H4 (cell line): ENCODE data around the gene ZMPSTE24. TPM values are rescaled to one million over a fixed set of nuclear protein-coding genes. Genes with fewer than 3 reads are reported as not detected.
"Not testable (repeated sequence)": the region's sequence is repeated elsewhere in the genome, so short reads cannot be mapped to it uniquely, and the experiment has no call there.

Source experiments
- DNase-seq: peaks from one replicate; pipeline ENCODE4 v3.0.0-alpha.2; 2015; ENCODE audit warnings: low spot score
- total RNA-seq: library from RNA; depleted of rRNA; stranded (reverse); fragments of >200 nt; shearing (Covaris generic); gene quantifications from 2 replicates; pipeline ENCODE4 v1.2.3, GENCODE V29; 2014; rRNA removed

The ZMPSTE24 gene
- 88.5 and 123 TPM in 2 replicates for total RNA-seq

DNA sequence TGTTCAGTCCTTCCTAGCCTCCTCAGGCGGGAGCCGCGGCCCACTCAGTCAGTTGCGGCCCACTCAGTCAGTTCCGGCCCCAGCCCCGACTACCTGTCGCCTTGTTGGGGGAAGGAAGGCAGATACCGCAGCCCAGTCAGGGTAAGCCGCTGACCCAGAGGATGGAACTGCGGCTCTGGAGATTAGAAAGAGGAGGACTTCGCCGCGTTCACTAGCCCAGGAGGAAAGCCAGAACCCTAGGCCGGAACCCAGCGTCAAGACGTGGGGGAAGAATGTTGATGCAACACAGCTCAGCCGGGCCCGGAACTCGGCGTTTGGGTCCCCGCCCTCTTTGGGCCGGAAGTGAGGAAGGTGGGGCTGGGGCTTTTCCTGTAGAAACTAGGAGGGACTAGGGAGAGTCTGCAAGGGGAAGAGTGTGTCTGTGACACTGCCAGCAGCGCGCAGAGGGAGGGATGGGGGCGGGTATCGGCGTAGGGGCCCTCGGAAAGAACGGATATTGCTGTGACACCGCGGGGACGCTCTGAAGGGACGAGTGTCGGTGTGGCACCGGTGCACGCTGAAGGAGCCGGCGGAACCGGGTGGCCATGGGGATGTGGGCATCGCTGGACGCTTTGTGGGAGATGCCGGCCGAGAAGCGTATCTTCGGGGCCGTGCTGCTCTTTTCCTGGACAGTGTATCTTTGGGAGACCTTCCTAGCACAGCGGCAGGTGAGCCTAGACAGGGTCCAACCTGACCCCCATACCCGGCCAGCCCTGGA is at the start of gene ZMPSTE24:
Gene ZMPSTE24 (plus strand): TSS at position 549 of the 757 bp plus-strand sequence. CDS start 36 bp downstream, at position 585.
- peak; percentile 98 for DNase-seq

DNA sequence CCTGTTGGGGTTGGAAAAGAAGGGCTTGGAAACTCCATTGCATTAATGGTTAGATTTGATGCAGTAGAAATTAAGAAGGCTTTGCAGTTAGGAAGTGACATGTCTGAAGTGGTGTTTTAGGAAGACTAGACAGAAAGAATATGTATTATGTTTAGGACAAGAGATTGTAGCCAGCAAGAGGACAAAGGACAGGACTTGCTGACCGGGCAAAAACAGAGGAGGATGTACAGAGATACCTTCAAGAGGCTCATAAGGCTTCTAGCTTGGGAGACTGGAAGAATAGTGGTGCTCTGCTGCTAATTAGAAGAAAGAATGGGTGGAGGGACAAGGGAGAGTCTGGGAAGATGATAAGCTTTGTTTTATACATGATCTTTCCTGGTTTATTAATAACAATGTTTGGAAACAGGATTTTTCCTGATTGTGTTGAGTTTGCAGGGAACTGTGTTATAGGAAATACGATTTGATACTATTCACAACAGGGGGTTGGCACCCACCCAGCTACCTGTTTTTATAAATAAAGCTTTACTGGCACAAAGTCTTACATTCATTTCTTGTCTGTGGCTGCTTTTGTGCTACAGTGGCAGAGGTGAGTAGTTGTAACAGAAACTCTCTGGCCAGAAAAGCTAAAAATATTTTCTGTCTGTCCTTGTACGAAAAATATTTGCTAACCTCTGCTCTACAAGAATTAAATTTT is 47.4 kb upstream of the ZMPSTE24 start:
- no peak for DNase-seq

DNA sequence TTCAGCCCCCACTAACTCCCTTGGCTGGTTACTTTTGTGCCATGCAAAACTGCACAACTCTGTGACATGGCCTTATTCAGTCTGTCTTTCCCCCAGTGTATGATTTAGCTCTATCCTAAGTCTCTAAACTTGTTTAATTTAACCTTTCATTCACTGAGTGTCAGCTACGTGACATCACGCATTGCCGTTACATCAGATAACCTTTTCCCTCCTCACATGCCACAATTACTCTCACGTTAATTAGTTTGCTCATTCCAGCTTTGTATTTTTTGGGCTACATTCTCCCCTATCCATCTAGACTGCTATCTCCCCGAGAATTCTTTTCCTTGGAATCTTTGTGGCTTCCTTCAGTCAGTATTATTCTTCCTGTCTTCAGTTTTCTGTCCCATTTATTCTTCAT is 39.7 kb upstream of the ZMPSTE24 start:
- DNase-seq: no peak

DNA sequence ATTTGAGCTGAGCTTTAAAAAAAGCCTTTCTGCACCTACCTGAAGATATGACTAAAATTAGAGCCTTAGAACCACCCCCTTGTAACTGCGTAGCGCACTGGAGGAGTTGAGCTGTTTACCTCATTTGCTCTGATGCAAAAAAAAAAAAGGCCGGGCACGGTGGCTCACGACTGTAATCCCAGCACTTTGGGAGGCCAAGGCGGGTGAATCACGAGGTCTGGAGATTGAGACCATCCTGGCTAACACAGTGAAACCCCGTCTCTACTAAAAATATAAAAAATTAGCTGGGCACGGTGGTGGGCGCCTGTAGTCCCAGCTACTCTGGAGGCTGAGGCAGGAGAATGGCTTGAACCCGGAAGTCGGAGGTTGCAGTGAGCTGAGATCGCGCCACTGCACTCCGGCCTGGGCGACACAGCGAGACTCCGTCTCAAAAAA is 36.5 kb upstream of the ZMPSTE24 start:
- DNase-seq: not testable (repeated sequence)

DNA sequence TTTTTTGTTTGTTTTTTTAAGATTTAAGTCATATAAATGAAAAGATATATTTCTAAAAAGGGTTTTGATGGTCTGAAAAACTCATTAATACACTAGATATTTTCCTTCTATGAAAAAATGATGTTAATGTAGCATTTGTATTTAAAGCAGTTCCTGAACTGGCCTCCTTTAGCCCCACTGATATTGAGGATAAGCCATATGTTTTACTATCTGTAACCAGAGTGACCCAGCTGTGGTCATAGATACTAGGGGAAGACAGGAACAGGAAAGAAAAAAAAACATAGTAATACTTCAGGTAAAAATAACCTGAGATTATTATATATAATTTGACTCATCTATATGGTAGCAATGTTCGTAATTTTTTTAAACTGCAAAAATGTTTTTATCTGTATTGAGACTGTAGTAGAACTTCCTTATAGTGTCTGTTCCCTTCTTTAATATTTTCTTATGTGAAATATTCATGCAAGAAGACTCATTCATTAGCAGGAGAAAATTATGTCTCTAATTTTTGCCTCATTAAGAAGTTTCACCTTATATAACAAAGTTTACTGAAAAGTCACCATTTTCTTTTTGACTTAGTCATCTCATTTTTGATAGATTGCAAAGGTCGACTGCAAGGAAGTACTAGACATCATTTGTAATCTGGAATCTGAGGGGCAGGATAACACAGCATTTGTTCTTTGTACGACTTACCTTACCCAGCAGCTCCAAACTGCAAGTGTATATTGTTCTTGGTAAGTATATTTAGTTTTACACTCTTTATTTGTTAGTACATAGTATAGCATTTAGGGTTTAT is 35.9 kb upstream of the ZMPSTE24 start:
- DNase-seq: no peak

DNA sequence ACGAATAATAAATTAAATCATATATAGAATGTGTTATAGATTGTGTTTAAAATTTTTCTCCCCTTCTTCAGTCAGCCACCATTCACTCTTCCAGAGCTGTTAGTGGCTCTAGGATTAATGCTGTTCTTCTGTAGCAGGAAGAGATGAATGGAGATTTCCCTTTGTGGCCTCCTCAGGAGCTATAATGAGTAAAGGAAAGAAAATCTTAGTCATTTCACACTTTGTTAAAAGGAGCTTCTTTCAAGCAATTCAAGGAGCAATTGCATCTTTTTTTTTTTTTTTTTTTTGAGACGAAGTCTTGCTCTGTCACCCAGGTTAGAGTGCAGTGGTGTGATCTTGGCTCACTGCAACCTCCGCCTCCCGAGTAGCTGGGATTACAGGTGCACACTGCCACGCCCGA is 34.0 kb upstream of the ZMPSTE24 start:
- DNase-seq: no peak

DNA sequence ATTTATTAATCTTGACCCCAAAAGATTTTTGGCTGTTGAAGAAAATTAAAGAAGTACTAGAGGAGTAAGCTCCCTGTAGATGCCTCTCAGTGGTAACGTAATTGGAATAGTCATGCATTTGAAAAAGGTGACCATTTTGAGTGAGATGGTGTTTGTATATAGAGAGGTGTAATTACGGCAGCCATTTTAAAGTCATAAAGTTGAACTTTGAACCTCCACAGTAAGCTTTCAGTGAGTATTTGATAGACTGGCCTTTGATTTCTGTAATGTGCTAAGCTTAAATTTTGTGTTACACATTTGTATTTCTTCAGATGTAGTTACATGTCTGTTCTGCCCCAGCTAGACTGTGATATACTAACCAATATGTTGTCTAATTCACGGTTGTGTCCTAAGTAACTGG is 31.8 kb upstream of the ZMPSTE24 start:
- no peak for DNase-seq

DNA sequence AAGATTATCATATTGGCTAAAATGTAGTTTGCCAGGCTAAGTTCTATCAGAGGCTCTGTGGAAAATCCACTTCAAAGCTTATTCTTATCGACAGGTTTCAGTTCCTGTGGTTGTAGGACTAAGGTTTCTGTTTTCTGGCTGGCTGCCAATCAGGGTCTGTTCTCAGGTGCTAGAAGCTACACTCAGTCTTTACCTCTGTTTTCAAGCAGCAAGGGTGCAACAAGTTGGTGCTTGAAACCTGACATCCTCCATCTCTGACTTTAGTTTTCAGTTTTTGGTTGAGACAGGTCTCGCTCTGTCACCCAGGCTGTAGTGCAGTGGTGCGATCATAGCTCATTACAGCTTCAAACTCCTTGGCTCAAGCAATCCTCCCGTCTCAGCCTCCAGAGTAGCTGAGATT is 25.6 kb upstream of the ZMPSTE24 start:
- DNase-seq: no peak

DNA sequence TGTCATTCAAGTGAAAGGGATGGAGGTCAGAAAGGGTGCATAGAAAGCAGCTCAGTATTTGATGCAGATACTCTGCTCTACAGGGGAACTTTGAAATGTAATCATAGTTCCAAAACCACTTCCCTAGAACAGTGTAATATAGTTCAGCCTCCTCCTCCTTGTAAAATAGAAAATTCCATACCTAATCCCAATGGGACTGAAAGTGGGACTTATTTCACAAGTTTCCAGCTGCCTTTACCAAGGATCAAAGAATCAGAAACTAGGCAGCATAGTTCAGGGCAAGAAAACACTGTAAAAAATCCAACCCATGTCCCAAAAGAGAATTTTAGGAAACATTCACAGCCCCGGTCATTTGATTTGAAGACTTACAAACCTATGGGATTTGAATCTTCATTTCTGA is 18.4 kb upstream of the ZMPSTE24 start:
- DNase-seq: no peak

DNA sequence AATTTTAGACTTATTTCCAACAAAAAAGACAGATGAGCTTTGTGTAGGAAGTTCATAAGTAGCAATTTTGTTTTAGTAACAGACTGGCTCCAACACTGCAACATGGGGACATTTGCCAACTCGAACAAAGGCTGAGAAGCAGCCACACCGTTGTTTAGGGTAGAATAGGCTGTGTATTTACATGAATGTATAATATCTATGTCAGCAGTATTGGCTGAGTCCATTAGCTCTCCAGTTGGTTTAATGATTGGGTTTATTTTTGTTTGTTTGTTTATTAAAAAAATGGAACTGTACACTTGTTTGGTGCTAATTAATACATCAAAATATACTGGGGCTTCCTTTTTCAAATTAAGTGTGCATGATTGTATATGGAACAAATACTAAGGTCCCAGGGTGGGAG is 17.6 kb upstream of the ZMPSTE24 start:
- DNase-seq: no peak

DNA sequence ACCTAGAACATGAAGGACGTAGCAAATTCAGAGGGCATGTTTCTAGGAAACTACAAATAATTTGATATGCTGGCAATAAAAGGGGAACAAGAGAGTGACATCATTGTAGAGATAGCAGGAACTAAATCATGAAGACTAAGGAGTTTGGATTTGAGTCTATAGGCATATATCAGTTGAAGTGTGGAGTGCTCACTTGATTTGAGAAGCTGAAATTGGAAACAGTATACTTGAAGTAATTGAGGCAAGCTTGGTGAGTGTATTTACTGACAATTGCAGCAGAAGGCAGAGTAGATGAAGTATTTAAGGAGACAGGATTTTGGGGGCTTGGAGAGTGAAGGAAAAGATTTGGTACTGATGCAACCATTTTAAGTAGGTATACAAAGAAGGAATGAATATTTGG is 16.7 kb upstream of the ZMPSTE24 start:
- DNase-seq: no peak

DNA sequence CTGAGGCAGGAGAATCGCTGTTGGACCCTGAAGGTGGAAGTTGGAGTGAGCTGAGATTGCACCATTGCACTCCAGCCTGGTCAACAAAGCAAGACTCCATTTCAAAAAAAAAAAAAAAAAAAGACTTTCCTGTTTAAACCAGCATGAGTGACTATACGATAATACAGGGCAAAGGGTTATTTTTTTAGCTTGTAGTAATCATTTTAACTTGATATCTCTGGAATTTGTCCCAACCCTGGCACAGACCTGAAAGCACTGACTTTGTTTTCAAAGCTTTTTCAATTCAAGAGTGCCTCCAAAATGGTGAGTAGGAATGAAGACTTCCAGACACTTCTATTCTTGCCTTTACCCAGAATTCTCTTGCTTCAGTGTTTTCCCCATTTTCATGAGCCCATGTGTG is 14.7 kb upstream of the ZMPSTE24 start:
- DNase-seq: no peak

DNA sequence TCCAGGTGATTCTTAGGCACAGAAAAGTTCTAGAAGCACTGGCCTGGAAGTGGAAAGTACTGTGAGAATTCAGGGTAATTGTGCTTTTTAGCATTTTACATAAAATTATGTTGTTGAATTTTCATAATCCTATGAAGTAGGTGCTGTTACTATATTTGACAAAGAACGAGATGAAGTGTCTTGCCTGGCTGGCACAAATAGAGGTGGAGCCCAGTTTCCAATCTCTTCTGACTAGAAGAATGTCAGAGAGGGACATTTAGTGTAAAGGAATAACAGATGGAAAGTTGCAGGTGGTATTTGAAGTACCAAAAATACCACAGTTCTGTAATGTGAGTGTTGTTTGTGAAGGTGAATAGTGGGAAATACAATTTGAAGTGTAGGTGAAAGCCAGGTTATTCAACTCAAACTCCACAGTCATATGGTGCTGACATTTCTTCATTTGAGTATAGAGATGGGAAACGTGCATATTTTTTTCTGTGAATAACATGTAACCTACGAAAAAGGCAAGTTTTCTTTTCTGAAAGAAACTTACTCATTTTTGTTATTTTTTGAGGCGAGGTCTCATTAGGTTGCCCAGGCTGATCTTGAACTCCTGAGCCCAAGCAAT is 13.8 kb upstream of the ZMPSTE24 start:
- DNase-seq: no peak

DNA sequence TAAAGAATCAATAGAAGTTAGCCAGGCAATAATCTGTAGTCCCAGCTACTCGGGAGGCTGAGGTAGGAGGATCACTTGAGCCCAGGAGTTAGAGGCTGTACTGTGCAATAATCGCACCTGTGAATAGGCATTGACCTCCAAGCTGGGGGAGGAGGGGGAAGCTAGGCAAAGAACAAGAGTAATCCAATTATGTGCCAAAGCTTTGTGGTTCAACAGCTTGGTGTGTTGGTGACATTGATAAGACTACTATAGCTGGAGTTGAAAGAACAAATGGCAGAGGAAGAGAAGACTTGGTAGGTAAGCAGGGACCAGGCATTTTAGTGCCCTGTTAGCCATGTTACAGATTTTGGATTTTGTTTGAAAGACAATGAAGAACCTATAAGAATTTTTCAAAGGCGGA is 12.3 kb upstream of the ZMPSTE24 start:
- no peak for DNase-seq

DNA sequence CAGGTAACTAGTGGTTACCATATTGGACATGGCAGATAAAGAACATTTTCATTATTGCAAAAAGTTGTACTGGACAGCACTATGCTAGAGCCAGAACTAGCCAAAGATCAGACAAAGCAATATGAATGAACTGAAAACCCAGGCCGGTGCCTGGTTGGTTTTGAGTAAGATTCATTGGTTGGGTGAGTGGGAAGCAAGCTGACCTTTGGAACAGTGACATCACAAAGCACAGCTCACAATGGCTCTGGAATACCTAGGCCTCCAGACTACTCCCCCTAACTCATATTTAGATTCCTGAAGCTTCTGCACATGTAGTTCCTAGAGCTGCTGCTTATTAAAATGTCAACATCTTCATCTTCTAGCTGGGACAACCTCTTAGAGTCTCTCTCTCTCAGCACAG is 10.4 kb upstream of the ZMPSTE24 start, which contains the start of gene TMCO2:
Gene TMCO2 (plus strand): TSS at position 283 of the 400 bp plus-strand sequence. CDS start 57 bp downstream, at position 340.
- DNase-seq: no peak

DNA sequence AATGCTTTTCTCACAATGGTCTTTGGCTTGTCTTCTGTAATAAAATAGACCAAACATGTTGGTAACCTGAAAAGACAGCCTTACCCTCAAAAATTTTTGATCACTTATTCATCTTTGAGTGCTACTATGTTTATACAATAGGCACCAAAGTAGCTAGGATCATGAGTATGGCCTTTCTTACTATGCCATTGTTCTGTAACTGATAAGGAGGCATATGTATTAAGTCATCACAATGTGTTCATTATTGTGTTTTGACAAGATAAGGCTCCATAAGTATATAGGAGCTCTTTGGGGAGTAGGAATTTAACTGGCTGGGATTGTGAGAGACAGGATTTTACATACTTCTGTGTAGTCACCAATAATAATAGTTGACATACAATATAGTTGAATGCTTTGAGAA is 9.6 kb upstream of the ZMPSTE24 start:
- DNase-seq: no peak

DNA sequence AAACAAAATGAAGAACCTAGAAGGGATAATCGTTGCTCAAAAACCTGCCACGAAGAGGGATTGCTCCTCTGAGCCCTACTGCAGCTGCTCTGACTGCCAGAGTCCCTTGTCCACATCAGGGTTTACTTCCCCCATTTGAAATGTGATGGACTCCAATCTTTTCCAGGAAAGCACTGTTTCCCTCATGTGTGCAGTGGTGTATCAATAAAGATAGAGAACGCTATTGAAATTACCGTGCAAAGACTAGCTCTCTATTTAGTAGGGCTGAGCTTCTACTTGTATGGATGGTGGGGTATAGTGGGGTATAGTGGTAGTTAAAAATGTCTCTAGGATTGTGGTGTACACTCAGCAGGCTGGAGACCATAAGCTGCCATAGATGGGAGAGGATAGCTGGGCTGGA is 6.6 kb upstream of the ZMPSTE24 start:
- no peak for DNase-seq

DNA sequence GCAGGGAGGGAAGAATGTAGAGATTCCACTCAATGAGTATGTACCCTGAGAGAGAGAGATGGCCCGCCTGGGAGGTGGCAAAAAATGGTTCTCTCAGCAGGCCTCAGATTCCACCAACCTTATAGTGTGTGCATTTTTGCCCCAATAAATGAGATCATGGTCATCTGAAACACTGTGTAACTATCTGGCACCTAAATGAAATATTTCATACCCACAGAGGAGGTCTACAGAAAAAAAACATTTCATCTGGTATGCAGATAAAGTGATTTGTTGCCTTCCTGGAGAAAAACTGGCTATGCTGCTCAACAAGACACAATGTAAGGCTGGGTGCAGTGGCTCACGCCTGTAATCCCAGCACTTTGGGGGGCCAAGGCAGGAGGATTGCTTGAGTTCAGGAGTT is 5.4 kb upstream of the ZMPSTE24 start:
- DNase-seq: no peak

DNA sequence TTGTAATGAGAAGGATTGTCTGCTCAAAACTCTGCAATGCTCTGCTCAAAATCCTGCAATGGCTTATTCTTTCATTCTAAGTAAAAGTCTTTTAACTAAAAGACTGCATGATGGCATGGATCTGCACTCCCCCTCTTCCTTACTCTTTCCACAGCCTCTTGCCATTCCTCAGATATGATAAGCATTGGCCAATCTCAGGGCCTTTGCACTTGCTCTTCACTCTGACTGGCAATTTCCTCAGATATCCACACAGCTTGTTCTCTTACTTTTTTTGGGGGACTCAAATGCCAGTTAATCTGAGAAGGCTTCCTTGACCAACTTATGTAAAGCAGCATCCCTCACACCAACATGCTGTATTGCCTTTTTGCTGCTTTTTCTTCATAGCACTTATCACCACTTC is 2.8 kb upstream of the ZMPSTE24 start:
- no peak for DNase-seq

DNA sequence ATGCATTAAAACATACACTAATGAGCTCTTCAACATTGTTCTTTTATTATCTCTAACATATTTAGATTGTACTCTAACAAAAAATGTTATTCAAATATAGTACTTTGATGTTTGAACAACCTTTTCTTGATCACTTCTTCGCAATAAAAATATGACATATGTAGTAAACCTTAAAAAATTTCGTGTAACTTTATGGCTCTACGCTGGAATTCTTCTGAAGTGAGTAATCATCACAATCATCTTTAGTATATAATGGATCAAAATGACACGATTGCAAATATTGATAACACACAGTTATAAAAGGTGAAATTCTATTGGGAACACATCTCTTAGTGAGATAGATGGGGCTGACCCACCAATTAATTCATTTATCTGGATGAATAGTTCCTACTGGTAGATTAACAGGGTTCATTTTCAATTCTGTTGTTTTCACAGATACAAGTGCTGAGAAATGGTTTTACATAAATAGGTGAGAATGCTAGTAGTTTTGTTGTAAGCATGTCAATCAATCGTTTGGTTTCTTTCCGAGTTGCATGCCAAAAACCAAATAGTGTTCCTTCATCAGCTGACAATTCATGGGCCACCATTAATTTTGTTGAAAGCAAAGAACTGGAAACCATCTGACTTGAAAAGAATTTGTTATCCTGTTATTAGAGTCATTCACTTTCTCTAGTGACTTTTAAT is 1.5 kb upstream of the ZMPSTE24 start:
- DNase-seq: no peak

DNA sequence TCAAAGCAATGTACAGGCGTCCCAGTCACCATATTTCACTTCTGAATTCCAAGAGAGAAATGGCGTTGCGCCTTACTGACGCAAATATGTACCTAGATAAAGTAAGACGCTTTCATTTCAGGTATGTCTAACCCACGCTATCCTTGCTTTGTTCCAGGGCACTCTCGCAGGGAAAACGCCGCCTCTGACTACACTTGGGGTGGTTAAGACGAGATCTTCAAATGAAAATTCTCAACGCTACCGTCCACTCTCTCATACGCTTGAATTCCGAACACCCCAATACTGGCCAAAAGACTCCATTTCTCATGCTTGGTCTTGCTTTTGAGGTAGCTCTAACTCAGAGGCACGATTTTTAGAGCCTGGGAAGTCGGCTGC is 736 bp upstream of the ZMPSTE24 start:
- DNase-seq: no peak

DNA sequence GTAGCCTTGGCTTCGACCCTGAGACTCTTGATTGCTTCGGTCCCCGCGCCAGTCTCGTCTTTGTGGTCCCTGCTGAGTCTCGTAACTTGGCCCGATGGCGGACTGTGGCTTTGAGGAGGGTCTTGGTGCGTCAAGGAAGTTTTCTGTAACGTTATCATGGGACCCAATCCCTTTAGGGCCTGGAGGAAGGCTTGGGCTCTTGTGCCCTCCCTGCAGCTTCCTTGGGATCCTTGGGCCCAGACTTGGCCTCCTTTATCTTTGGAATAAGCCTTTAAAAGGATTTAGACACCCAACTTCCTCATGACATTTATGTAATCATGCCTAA is 371 bp downstream of the ZMPSTE24 start:
- DNase-seq: no peak
